A549 (cell line): ENCODE data around the gene SELENOP. TPM values are rescaled to one million over a fixed set of nuclear protein-coding genes. Genes with fewer than 3 reads are reported as not detected.
A peak's percentile ranks its signal among the peaks of the same experiment; 100 is the strongest.

Experiments
- ATAC-seq, 2 experiments: fragments of 200-7000 bp in 1 of 2; fragments of >200 bp in 1 of 2; cut with Nextera tagmentation in 1 of 2; cut with Tn5 transposase in 1 of 2; 3 replicates each; pipeline versions ENCODE4 v1.8.0 to v1.9.1; 2018 to 2020; ENCODE audit warnings: mild to moderate bottlenecking in 1 of 2, moderate library complexity in 1 of 2
- CTCF ChIA-PET: fragments of 300-600 bp; sonication (Branson Sonifier 250); formaldehyde crosslinking; extraction: SDS; loops from one replicate; lab custom pipeline; 2021; ENCODE audit warnings: antibody characterized with exemption, inconsistent platforms; lab: Yijun Ruan, JAX
- POLR2A ChIA-PET: fragments of 350-600 bp; formaldehyde crosslinking; extraction: SDS; loops from one replicate; lab custom pipeline; 2021; ENCODE audit warnings: antibody characterized with exemption, inconsistent platforms; lab: Yijun Ruan, JAX
- DNase-seq, 2 experiments: peaks; one replicate each; pipeline versions ENCODE4 v3.0.0 to v3.0.0-alpha.2; 2011 to 2016; ENCODE audit warnings: low read depth in 1 of 2, low spot score in 1 of 2
- FAIRE-seq: peaks from 2 replicates; lab custom pipeline; 2011; peaks lifted over from hg19 to GRCh38; lab: Jason Lieb, UNC
- H3K27ac ChIP-seq, 2 experiments: fragments of >200 bp; sonication (Bioruptor Twin); formaldehyde crosslinking; 3 replicates each; pipeline ENCODE4 v1.5.1; 2016 to 2017
- H3K4me1 ChIP-seq: fragments of >200 bp; sonication (Bioruptor Twin); formaldehyde crosslinking; 3 replicates; pipeline ENCODE4 v1.6.1; 2016
- H3K4me2 ChIP-seq: fragments of >200 bp; sonication (Bioruptor Twin); formaldehyde crosslinking; 3 replicates; pipeline ENCODE4 v1.6.1; 2016
- H3K4me3 ChIP-seq: fragments of >200 bp; sonication (Bioruptor Twin); formaldehyde crosslinking; 3 replicates; pipeline ENCODE4 v1.5.1; 2016
- H3K9me3 ChIP-seq: fragments of >200 bp; sonication (Bioruptor Twin); formaldehyde crosslinking; 3 replicates; pipeline ENCODE4 v1.6.1; 2016
- ATOH8 ChIP-seq: fragments of 250-450 bp; sonication (Bioruptor Pico); IDR thresholded peaks from 2 replicates; pipeline ENCODE4 v1.5.0; 2020; ENCODE audit warnings: low read depth, mild to moderate bottlenecking, moderate library complexity
- BHLHE40 ChIP-seq: IDR thresholded peaks from 2 replicates; pipeline ENCODE4 v1.6.1; 2012; ENCODE audit warnings: low read depth, low read length, inconsistent platforms
- CBX2 ChIP-seq: fragments of 200-600 bp; sonication (generic); IDR thresholded peaks from 2 replicates; pipeline ENCODE4 v1.6.1; 2016; ENCODE audit warnings: low read depth, mild to moderate bottlenecking, borderline replicate concordance
- CBX8 ChIP-seq: fragments of 200-600 bp; sonication (generic); IDR thresholded peaks from 2 replicates; pipeline ENCODE4 v1.6.1; 2016
- CHD2 ChIP-seq: fragments of 150-350 bp; IDR thresholded peaks from 2 replicates; pipeline ENCODE4 v1.6.1; 2014; ENCODE audit warnings: low read length; ENCODE audit not compliant: partially characterized antibody
- CTCF ChIP-seq: fragments of >200 bp; sonication (Bioruptor Twin); formaldehyde crosslinking; IDR thresholded peaks from 3 replicates; pipeline ENCODE4 v1.5.1; 2016
- EHMT2 ChIP-seq: fragments of 200-600 bp; sonication (generic); IDR thresholded peaks from 2 replicates; pipeline ENCODE4 v1.6.1; 2016; ENCODE audit warnings: antibody characterized with exemption, low read depth, mild to moderate bottlenecking, moderate library complexity
- FOSL2 ChIP-seq, 2 experiments: fragments of 450-650 bp in 1 of 2; fragments of >200 bp in 1 of 2; sonication (Bioruptor Twin) in 1 of 2; formaldehyde crosslinking; IDR thresholded peaks; 2 replicates each; pipeline versions ENCODE4 v1.5.0 to v1.6.1; 2016 to 2020; ENCODE audit warnings: mild to moderate bottlenecking in 1 of 2, moderate library complexity in 1 of 2
- HOXA7 ChIP-seq: fragments of 250-450 bp; sonication (Bioruptor Pico); IDR thresholded peaks from 2 replicates; pipeline ENCODE4 v1.5.0; 2020; ENCODE audit warnings: mild to moderate bottlenecking, moderate library complexity
- HOXB5 ChIP-seq: fragments of 250-450 bp; sonication (Bioruptor Pico); IDR thresholded peaks from 2 replicates; pipeline ENCODE4 v1.5.0; 2020; ENCODE audit warnings: mild to moderate bottlenecking, moderate library complexity
- KDM1A ChIP-seq: fragments of 200-600 bp; sonication (generic); IDR thresholded peaks from 2 replicates; pipeline ENCODE4 v1.6.1; 2016; ENCODE audit warnings: low read depth, mild to moderate bottlenecking
- MAX ChIP-seq: IDR thresholded peaks from 2 replicates; pipeline ENCODE4 v1.6.1; 2012
- NFE2L2 ChIP-seq: fragments of 150-350 bp; conservative IDR thresholded peaks from 2 replicates; pipeline ENCODE4 v1.6.1; 2014; ENCODE audit warnings: low read length
- PBX3 ChIP-seq: IDR thresholded peaks from 2 replicates; pipeline ENCODE4 v1.6.1; 2012
- POLR2A ChIP-seq: IDR thresholded peaks from 2 replicates; pipeline ENCODE4 v1.6.1; 2012; ENCODE audit warnings: mild to moderate bottlenecking, low read length
- RAD21 ChIP-seq, 2 experiments: fragments of >200 bp in 1 of 2; sonication (Bioruptor Twin) in 1 of 2; formaldehyde crosslinking in 1 of 2; IDR thresholded peaks in 1 of 2; conservative IDR thresholded peaks in 1 of 2; 2 replicates in 1 of 2; 3 replicates in 1 of 2; pipeline ENCODE4 v1.6.1; 2012 to 2018; ENCODE audit warnings: inconsistent platforms in 1 of 2
- RCOR1 ChIP-seq: fragments of 150-350 bp; IDR thresholded peaks from 2 replicates; pipeline ENCODE4 v1.6.1; 2014; ENCODE audit warnings: antibody characterized with exemption, low read length, low read depth
- REST ChIP-seq: fragments of 200-600 bp; sonication (generic); IDR thresholded peaks from 2 replicates; pipeline ENCODE4 v1.6.1; 2016; ENCODE audit warnings: antibody characterized with exemption, mild to moderate bottlenecking, moderate library complexity
- RNF2 ChIP-seq: fragments of 200-600 bp; sonication (generic); IDR thresholded peaks from 2 replicates; pipeline ENCODE4 v1.6.1; 2016; ENCODE audit warnings: low read depth, mild to moderate bottlenecking, antibody characterized with exemption, moderate library complexity, borderline replicate concordance
- TFCP2L1 ChIP-seq: fragments of 250-450 bp; sonication (Bioruptor Pico); IDR thresholded peaks from 2 replicates; pipeline ENCODE4 v1.5.0; 2021; ENCODE audit warnings: mild to moderate bottlenecking
- ZC3H11A ChIP-seq: fragments of 450-650 bp; IDR thresholded peaks from 2 replicates; pipeline ENCODE4 v1.6.1; 2014; ENCODE audit warnings: antibody characterized with exemption, mild to moderate bottlenecking
- ZFP36 ChIP-seq: fragments of 450-650 bp; IDR thresholded peaks from 2 replicates; pipeline ENCODE4 v1.6.1; 2014; ENCODE audit warnings: borderline replicate concordance; ENCODE audit not compliant: partially characterized antibody
- ZSCAN20 ChIP-seq: fragments of 250-450 bp; sonication (Bioruptor Pico); IDR thresholded peaks from 2 replicates; pipeline ENCODE4 v1.8.0; 2022; ENCODE audit warnings: mild to moderate bottlenecking, moderate library complexity
- WGBS: methylation state at CpG from one replicate; pipeline ENCODE4 v1.1.6; 2017; ENCODE audit errors: missing lambda C conversion rate; 5-methylcytosine and 5-hydroxymethylcytosine counted together
- polyA plus RNA-seq, 4 experiments: library from polyadenylated mRNA; depleted of rRNA in 3 of 4; stranded (reverse); fragments of >200 nt; fragmentation: RNase III in 1 of 4; extraction: RNeasy Plus Mini Kit Qiagen cat#74134 plus additional on column Dnase treatment in 1 of 4; gene quantifications; 2 replicates in 3 of 4; 3 replicates in 1 of 4; pipeline ENCODE4 v1.2.3, GENCODE V29; 2011 to 2017

The SELENOP gene
- polyA plus RNA-seq, 2 of the 4 experiments (the other 2 are of a cell fraction): 0.17 to 0.96 TPM

- POLR2A ChIA-PET: no interaction called here
- 0% methylated on average over 1 of the region's 1 CpG for WGBS
Observed at GRCh38 chr5:42768106-42768504, 43.6 kb downstream of the SELENOP start.

GRCh38 chr5:42767491-42768105 is 44.1 kb downstream of the SELENOP start:
- H3K4me3 ChIP-seq: no peak overlapping the region
- CTCF ChIA-PET: interaction anchor here (0.6 to 1.8 kb wide), 22 partner anchors 10 to 1762 kb away, joined by 3 to 11 read pairs (median 4); partner anchors contain the start of gene GHR
- peak; percentile 70 for FAIRE-seq
- POLR2A ChIA-PET: no interaction called here
- 0 out of 3 replicates have a peak, but pooled peaks cover 3% of the 10 kb centered on the region for H3K9me3 ChIP-seq
- H3K27ac ChIP-seq: no peak overlapping the region
- DNase-seq: peak in 1 of 2 experiments; percentile 22
- no peak overlapping the region for H3K4me2 ChIP-seq
- 24% methylated on average over 3 of the region's 3 CpGs for WGBS
- no peaks in the 10 kb centered on the region for H3K4me1 ChIP-seq
- peak; percentile 54 to 64; a peak in 3 of 6 replicates for ATAC-seq
- no peak for TF ChIP-seq ZFP36
- TF ChIP-seq KDM1A: no peak
- no peak for TF ChIP-seq MAX
- TF ChIP-seq HOXA7: no peak
- TF ChIP-seq ZSCAN20 (CRISPR knock-in tag): no peak
- no peak for TF ChIP-seq POLR2A
- peak; percentile 63 for TF ChIP-seq CTCF
- no peak for TF ChIP-seq ZC3H11A
- no peak for TF ChIP-seq HOXB5 (CRISPR knock-in tag)
- TF ChIP-seq CBX2: no peak
- no peak for TF ChIP-seq BHLHE40
- TF ChIP-seq NFE2L2: no peak
- TF ChIP-seq RAD21 (conservative IDR thresholded peaks at IDR 0.05 in 1 of 2, IDR thresholded peaks at IDR 0.05 in 1 of 2): peak; percentile 67 to 70
- TF ChIP-seq PBX3: no peak
- no peak for TF ChIP-seq CBX8
- TF ChIP-seq CHD2: no peak

More at GRCh38 chr5:42768106-42768504, 43.6 kb downstream of the SELENOP start:
- no peak for DNase-seq
- H3K9me3 ChIP-seq: 0 out of 3 replicates have a peak, but pooled peaks cover 3% of the 10 kb centered on the region
- CTCF ChIA-PET: interaction anchor here (0.6 to 1.8 kb wide), 18 partner anchors 9 to 1763 kb away, joined by 3 to 11 read pairs (median 4); no protein-coding TSS in a partner anchor
- no peak overlapping the region for H3K4me2 ChIP-seq
- no peak for ATAC-seq
- no peak overlapping the region for H3K4me3 ChIP-seq
- no peak for TF ChIP-seq ATOH8 (CRISPR knock-in tag)
- TF ChIP-seq RCOR1: no peak
- TF ChIP-seq TFCP2L1 (CRISPR knock-in tag): no peak
- TF ChIP-seq FOSL2 (IDR thresholded peaks at IDR 0.05): no peak
- no peak for TF ChIP-seq FOSL2 (CRISPR knock-in tag; IDR thresholded peaks at IDR 0.05)
- TF ChIP-seq EHMT2: no peak
- no peak for TF ChIP-seq RNF2
- TF ChIP-seq REST: no peak
- H3K4me1 ChIP-seq: no peaks in the 10 kb centered on the region
- FAIRE-seq: no peak
- no peak overlapping the region for H3K27ac ChIP-seq
